HG02973 (cell line): ENCODE data around the gene HCK.

Source experiments
- ATAC-seq: cut with Tn5 transposase; IDR thresholded peaks from one replicate; pipeline ENCODE4 v1.9.1; 2021; ENCODE audit warnings: moderate library complexity; ENCODE audit not compliant: unreplicated experiment

Gene HCK

GRCh38 chr20:32057656-32058184, 5.7 kb downstream of the HCK start:
- no peak for ATAC-seq

GRCh38 chr20:32059189-32059588, 7.1 kb downstream of the HCK start:
- no peak for ATAC-seq

- no peak for ATAC-seq
Measured at GRCh38 chr20:32062776-32063170, 10.7 kb downstream of the HCK start.

GRCh38 chr20:32063695-32064094, 11.7 kb downstream of the HCK start:
- no peak for ATAC-seq

GRCh38 chr20:32064667-32065066, 12.6 kb downstream of the HCK start:
- no peak for ATAC-seq

- no peak for ATAC-seq
Measured at GRCh38 chr20:32067234-32067821, 15.3 kb downstream of the HCK start.

GRCh38 chr20:32068174-32068573, 16.1 kb downstream of the HCK start:
- ATAC-seq = no peak

- ATAC-seq = no peak
Measured at GRCh38 chr20:32069711-32070110, 17.7 kb downstream of the HCK start.

GRCh38 chr20:32070282-32070681, 18.2 kb downstream of the HCK start:
- ATAC-seq = no peak

- no peak for ATAC-seq
Measured at GRCh38 chr20:32070690-32071213, 18.7 kb downstream of the HCK start.

- ATAC-seq = no peak
Measured at GRCh38 chr20:32071395-32072167, 19.5 kb downstream of the HCK start.

GRCh38 chr20:32072168-32072750, 20.2 kb downstream of the HCK start:
- ATAC-seq = no peak

- no peak for ATAC-seq
Measured at GRCh38 chr20:32075534-32075933, 23.5 kb downstream of the HCK start.

- ATAC-seq = no peak
Measured at GRCh38 chr20:32077190-32077589, 25.1 kb downstream of the HCK start.

- ATAC-seq = no peak
Measured at GRCh38 chr20:32078322-32078721, 26.3 kb downstream of the HCK start.

- ATAC-seq = no peak
Measured at GRCh38 chr20:32078791-32079190, 26.7 kb downstream of the HCK start.

- ATAC-seq = no peak
Measured at GRCh38 chr20:32079655-32080109, 27.6 kb downstream of the HCK start.

GRCh38 chr20:32080783-32081182, 28.7 kb downstream of the HCK start:
- ATAC-seq = no peak

- no peak for ATAC-seq
Measured at GRCh38 chr20:32083469-32083868, 31.4 kb downstream of the HCK start.

GRCh38 chr20:32087070-32087469, 35.0 kb downstream of the HCK start:
- ATAC-seq = no peak

GRCh38 chr20:32088759-32089158, 36.7 kb downstream of the HCK start:
- no peak for ATAC-seq
